Activated CD4-positive, alpha-beta T cell treated with anti-CD3 and anti-CD28 coated beads for 24 hours (primary cell): ENCODE data around the gene ACOT6.
"Not testable (repeated sequence)": the region's sequence is repeated elsewhere in the genome, so short reads cannot be mapped to it uniquely, and the experiment has no call there.

ENCODE experiments used
- DNase-seq, 2 donors: peaks; one replicate each; pipeline ENCODE4 v3.0.0-alpha.2; 2020; ENCODE audit warnings: low read depth in 2 of 2

Gene ACOT6

DNA sequence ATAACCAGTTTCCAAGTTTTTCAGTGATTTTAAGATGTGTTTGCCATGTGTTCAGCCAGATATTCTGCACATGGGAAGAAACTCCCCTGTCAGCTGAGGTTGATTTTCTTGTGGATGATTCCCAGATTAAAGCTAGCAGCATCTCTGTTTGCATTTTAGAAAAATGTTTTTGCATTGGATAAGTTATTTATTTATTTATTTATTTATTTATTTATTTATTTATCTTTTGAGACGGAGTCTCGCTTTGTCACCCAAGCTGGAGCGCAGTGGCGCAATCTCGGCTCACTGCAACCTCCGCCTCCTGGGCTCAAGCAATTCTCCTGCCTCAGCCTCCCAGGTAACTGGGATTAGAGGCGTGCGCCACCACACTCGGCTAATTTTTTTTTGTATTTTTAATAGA is 17.8 kb upstream of the ACOT6 start:
- no peak for DNase-seq

DNA sequence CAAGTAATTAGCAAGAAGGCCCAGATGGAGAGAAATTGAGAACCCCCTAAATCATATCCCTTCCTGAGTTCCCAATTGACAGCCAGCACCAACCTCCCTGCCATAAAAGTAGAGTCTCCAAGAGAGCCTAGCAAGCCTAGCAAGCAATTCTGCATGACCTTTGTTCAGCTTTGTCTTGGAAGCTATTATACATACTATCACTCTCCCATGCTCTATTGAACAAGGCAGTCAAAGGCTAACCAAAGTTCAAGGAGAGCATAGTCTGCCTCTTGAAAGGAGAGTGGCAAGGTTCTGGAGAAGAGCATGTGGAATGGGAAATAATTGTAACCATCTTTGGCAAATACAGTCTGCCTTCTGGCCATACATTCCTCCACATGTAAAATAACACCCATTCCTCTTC is 12.8 kb upstream of the ACOT6 start:
- DNase-seq = no peak

DNA sequence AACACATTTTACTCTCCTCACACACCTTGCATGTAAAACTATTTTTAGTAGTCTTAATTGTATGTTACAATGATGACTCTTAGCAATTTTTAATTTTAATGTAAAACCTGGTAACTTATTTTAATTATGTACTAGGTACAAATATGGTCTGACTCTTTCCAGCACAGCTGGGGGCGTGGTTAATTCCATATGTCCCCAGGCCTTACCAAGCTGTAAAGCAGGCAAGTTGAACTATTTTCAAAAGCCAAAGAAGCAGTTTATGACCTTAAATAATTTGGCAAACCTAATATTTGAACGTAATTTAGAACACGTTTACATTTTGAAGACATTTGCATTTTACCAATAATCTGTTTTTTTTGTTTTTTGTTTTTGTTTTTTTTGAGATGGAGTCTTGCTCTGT is 9.3 kb upstream of the ACOT6 start:
- no peak for DNase-seq

DNA sequence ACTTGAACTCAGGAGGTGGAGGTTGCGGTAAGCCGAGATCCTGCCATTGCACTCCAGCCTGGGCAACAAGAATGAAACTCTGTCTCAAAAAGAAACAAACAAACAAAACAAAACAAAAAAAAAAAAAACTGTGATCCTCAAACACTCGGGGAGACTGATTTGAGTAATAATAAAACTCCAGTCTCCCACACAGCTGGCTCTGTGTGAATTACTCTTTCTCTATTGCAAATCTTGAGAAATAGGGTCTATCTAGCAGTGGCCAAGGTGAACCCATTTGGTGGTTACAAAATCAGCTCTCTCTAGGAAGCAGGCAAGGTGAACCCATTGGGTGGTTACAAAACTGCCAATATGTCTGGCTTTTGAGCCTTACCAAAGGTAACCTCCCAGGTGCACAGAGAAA is 6.0 kb upstream of the ACOT6 start:
- no peak for DNase-seq

DNA sequence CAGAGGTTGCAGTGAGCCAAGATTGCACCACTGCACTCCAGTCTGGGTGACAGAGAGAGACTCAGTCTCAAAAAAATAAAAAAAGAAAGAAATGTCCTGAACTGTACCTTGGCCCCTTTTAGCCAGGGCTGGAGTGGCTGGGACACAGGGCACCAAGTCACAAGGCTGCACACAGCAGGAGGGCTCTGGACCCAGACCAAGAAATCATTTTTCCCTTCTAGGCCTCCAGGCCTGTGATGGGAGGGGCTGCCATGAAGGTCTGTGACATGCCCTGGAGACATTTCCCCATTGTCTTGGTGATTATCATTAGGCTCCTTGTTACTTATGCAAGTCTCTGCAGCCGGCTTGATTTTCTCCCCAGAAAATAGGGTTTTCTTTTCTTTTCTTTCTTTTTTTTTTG is 5.1 kb upstream of the ACOT6 start:
- no peak for DNase-seq

GRCh38 chr14:73610687-73611086 is 1.6 kb upstream of the ACOT6 start:
- no peak for DNase-seq

GRCh38 chr14:73613046-73613383 is 698 bp downstream of the ACOT6 start:
- peak in 1 of 2 donors; percentile 3 for DNase-seq

- no peak for DNase-seq
Measured at GRCh38 chr14:73613419-73613963, 1.2 kb downstream of the ACOT6 start.

- no peak for DNase-seq
Measured at GRCh38 chr14:73616831-73617230, 4.5 kb downstream of the ACOT6 start.

DNA sequence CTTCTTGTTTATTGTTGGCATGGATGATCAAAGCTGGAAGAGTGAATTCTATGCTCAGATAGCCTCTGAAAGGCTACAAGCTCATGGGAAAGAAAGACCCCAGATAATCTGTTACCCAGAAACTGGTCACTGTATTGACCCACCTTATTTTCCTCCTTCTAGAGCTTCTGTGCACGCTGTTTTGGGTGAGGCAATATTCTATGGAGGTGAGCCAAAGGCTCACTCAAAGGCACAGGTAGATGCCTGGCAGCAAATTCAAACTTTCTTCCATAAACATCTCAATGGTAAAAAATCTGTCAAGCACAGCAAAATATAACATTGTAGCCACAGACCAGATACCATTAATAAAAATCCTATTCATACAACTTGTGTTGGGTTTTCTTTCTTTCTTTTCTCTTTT is 7.2 kb downstream of the ACOT6 start:
- no peak for DNase-seq

GRCh38 chr14:73620268-73620667 is 8.0 kb downstream of the ACOT6 start:
- no peak for DNase-seq

DNA sequence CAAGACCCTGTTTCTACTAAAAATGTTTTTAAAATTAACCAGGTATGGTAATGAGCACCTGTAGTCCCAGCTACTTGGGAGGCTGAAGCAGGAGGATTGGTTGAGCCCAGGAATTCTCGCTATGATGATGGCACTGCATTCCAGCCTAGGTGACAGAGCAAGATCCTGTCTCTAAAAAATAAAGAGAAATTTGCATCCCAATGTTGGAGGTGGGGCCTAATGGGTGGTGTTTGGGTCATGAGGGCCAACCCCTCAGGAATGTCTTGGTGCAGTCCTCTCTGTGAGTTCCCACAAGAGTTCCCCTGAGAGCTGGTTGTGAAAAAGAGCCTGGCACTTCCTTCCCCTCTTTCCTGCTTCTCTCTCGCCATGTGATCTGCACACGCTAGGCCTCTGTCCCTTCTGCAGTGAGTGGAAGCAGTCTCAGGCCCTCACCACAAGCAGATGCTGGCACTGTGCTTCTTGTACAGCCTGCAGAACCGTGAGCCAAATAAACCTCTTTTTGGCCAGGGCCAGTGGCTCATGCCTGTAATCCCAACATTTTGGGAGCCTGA is 11.3 kb downstream of the ACOT6 start:
- no peak for DNase-seq

- DNase-seq = no peak
Measured at GRCh38 chr14:73625706-73626105, 13.4 kb downstream of the ACOT6 start.

DNA sequence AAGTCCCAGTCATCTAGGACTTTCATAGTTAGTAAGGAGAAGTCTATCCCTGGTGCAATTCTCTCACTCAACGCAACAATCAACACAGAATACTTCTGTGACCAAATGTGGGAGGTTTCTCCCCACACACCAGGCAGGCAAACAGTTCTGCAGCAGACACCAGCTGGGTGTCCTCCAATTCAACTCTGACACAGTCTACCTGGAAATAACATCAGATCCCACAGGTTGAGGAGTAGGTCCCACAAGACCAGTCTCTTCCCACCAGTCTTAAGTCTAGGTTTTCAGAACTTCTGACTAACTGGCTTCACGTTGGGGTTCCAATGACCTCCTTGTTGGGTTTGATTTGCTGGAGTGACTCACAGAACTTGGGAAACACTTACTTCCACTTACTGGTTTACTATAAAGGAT is 14.8 kb downstream of the ACOT6 start:
- DNase-seq = no peak

- no peak for DNase-seq
Measured at GRCh38 chr14:73630009-73630780, 17.9 kb downstream of the ACOT6 start.

DNA sequence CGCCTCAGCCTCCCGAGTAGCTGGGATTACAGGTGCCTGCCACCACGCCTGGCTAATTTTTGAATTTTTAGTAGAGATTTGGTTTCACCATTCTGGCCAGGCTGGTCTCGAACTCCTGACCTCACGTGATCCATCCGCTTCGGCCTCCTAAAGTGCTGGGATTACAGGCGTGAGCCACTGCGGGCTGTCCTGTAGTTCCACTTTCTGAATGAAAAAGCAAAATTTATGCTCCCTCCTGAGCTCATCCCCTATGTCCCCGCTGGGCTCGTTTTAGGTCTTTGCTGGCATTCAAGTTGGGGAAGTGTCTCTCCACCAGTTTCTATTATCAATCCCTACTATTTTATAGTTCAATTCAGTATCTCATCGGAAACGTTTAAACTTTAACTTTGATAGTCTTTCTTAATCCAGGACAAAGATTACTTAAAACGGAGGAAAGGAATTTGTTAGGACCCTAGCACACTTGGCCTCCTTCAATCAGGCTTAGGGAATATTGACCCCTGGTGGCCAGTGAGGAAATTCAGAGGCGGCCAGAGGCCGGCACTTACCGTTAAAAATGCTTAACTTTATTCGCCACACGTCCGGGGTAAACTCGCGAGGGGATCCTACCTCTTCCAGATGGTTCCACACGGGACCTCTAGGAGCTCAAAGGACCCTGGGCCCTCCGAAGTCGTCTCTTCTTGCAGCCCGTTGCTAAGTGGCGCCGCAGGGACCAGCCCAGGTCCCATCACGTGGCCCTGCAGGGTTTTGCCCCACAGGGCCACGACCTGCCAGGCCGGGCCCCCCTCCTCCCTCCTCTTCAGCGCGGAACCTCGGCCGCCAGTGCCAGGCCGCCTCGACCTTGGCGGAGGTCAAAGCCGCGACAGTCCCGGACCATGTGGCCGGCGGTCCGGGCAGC is 21.0 kb downstream of the ACOT6 start:
- peak; percentile 47 to 50 for DNase-seq

GRCh38 chr14:73634011-73634833 is 21.9 kb downstream of the ACOT6 start:
- DNase-seq = no peak

DNA sequence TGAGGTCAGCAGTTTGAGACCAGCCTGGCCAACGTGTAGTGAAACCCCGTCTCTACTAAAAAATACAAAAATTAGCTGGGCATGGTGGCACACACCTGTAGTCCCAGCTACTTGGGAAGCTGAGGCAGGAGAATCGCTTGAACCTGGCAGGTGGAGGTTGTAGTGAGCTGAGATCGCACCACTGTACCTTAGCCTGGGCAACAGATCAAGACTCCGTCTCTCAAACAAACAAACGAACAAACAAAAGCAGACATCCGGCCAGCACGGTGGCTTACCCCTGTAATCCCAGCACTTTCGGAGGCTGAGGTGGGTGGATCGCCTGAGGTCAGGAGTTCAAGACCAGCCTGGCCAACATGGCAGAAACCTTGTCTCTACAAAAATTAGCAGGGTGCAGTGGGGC is 24.0 kb downstream of the ACOT6 start:
- not testable (repeated sequence) for DNase-seq

- no peak for DNase-seq
Measured at GRCh38 chr14:73637830-73638229, 25.5 kb downstream of the ACOT6 start.

DNA sequence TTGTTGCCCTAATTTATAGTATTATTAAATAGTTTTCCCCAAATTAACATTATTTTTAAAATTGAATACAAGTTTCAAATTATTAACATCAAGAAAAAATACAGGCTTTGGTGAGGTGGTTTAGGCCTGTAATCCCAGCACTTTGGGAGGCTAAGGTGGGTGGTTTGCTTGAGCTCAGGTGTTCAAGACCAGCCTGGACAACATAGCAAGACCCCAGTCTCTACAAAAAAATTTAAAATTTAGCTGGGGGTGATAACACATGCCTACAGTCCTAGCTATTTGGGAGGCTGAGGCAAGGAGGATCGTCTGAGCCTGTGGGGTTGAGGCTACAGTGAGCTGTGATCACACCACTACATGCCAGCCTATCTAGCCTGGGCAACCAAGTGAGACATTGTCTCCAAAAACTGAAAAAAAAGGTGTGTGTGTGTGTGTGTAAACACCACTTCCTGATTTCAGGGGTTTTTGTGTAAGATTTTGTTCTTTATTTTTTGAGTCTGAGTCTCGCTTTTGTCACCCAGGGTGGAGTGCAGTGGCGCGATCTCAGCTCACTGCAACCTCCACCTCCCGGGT is 28.6 kb downstream of the ACOT6 start:
- no peak for DNase-seq

DNA sequence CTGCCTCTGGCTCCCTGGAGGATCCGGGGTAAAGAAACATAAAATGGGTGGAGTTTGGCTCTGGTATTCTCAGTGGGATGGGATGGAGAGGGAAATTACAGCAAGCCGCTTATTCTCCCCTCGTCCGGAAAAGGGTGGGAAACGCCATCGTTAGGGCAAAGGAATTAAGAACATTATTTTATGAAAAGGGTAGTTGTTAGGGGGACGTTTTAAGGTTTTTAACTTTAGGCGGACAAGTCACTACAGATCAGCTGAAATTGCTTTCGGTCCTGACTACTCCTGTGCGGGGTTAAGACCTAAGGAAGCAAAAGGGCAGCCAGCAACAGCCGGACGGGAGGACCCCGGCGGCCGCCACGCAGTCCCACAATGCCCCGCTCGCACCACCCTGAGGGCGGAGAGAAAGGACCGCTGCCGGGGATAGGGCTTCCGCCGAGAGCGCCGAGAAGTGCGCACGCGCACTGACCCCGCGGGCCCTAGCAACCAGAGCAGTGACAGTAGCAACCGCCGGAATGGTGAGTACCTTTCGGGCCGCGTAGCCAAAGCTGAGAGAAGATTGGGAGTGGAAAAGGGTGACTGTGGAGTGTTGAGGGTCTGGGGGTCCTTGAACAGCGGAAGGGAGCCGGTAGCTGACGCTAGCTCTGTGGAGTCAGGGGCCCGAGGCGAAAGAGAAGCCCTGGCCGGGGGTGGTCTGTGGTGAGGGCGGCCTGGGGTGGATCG is 32.4 kb downstream of the ACOT6 start, which contains the start of gene DNAL1:
DNAL1 (plus strand) TSS at position 456 of the 717 bp plus-strand sequence; CDS start at position 510, 54 bp downstream.
- DNase-seq = peak; percentile 87 to 88
